Transverse colon (tissue), 4 donors: ENCODE measurements around the gene CCT8.

Experiments
- CTCF ChIP-seq, 5 experiments: fragments of 200-600 bp in 3 of 5; fragments of 450-650 bp in 2 of 5; sonication (generic) in 3 of 5; IDR thresholded peaks; 1 replicate in 2 of 5; 2 replicates in 3 of 5; pipeline ENCODE4 v1.5.1; 2016 to 2017; ENCODE audit warnings: antibody characterized with exemption in 5 of 5, inconsistent platforms in 3 of 5, mild to moderate bottlenecking in 2 of 5, moderate library complexity in 1 of 5
- EP300 ChIP-seq: sonication (generic); formaldehyde crosslinking; IDR thresholded peaks from one replicate; pipeline ENCODE4 v1.6.1; 2017; ENCODE audit warnings: antibody characterized with exemption, low read depth
- POLR2A ChIP-seq: fragments of 450-650 bp; IDR thresholded peaks from one replicate; pipeline ENCODE4 v1.6.1; 2016; ENCODE audit warnings: antibody characterized with exemption, mild to moderate bottlenecking, moderate library complexity
- POLR2AphosphoS5 ChIP-seq, 3 donors: sonication (generic); formaldehyde crosslinking; IDR thresholded peaks; one replicate each; pipeline ENCODE4 v1.6.1; 2016; ENCODE audit warnings: antibody characterized with exemption in 3 of 3

DNA sequence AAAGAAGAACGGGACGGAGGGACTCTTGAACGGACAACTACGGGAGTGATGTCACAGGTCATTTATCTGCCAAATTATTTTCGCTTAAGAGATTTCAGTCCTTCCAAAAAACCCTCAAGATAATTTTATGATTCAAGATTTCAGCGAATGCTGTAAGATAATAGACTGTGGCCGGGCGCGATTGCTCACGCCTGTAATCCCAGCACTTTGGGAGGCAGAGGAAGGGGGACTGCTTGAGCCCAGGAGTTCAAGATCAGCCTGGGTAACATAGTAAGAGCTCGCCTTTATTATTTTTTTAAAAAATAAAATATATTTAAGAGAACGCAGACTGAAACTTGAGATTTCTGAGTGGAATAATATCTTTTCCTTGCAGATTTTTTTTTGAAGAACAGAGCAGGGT, 54.9 kb downstream of the CCT8 start:
- TF ChIP-seq CTCF (IDR thresholded peaks at IDR 0.05) (no peak), POLR2A (no peak), POLR2AphosphoS5 (IDR thresholded peaks at IDR 0.05) (no peak), EP300 (no peak)
